OCI-LY1 (cell line): ENCODE results near the gene LDLRAD3.

Experiments used
- CTCF ChIP-seq: fragments of 200-600 bp; sonication (generic), shearing (Covaris generic); IDR thresholded peaks from 2 replicates; pipeline ENCODE4 v1.5.1; 2017; ENCODE audit warnings: mild to moderate bottlenecking, antibody characterized with exemption, low read length, moderate library complexity, mixed read lengths
- EZH2 ChIP-seq: fragments of 200-600 bp; sonication (generic), shearing (Covaris generic); IDR thresholded peaks from 2 replicates; pipeline ENCODE4 v1.8.0; 2017; ENCODE audit warnings: borderline replicate concordance, mixed run types, mild to moderate bottlenecking, antibody characterized with exemption, low read length, moderate library complexity, mixed read lengths

GRCh38 chr11:36150986-36151385 is 207.1 kb downstream of the LDLRAD3 start:
- TF ChIP-seq CTCF (no peak), EZH2 (no peak)
